A549 (cell line): ENCODE data around the gene KIFAP3. TPM values are rescaled to one million over a fixed set of nuclear protein-coding genes. Genes with fewer than 3 reads are reported as not detected.

Experiments
- ATAC-seq, 2 experiments: fragments of 200-7000 bp in 1 of 2; fragments of >200 bp in 1 of 2; cut with Nextera tagmentation in 1 of 2; cut with Tn5 transposase in 1 of 2; 3 replicates each; pipeline versions ENCODE4 v1.8.0 to v1.9.1; 2018 to 2020; ENCODE audit warnings: mild to moderate bottlenecking in 1 of 2, moderate library complexity in 1 of 2
- CTCF ChIA-PET: fragments of 300-600 bp; sonication (Branson Sonifier 250); formaldehyde crosslinking; extraction: SDS; loops from one replicate; lab custom pipeline; 2021; ENCODE audit warnings: antibody characterized with exemption, inconsistent platforms; lab: Yijun Ruan, JAX
- POLR2A ChIA-PET: fragments of 350-600 bp; formaldehyde crosslinking; extraction: SDS; loops from one replicate; lab custom pipeline; 2021; ENCODE audit warnings: antibody characterized with exemption, inconsistent platforms; lab: Yijun Ruan, JAX
- DNase-seq, 2 experiments: peaks; one replicate each; pipeline versions ENCODE4 v3.0.0 to v3.0.0-alpha.2; 2011 to 2016; ENCODE audit warnings: low read depth in 1 of 2, low spot score in 1 of 2
- FAIRE-seq: peaks from 2 replicates; lab custom pipeline; 2011; peaks lifted over from hg19 to GRCh38; lab: Jason Lieb, UNC
- H3K27ac ChIP-seq, 2 experiments: fragments of >200 bp; sonication (Bioruptor Twin); formaldehyde crosslinking; 3 replicates each; pipeline ENCODE4 v1.5.1; 2016 to 2017
- H3K4me1 ChIP-seq: fragments of >200 bp; sonication (Bioruptor Twin); formaldehyde crosslinking; 3 replicates; pipeline ENCODE4 v1.6.1; 2016
- H3K4me2 ChIP-seq: fragments of >200 bp; sonication (Bioruptor Twin); formaldehyde crosslinking; 3 replicates; pipeline ENCODE4 v1.6.1; 2016
- H3K4me3 ChIP-seq: fragments of >200 bp; sonication (Bioruptor Twin); formaldehyde crosslinking; 3 replicates; pipeline ENCODE4 v1.5.1; 2016
- H3K9me3 ChIP-seq: fragments of >200 bp; sonication (Bioruptor Twin); formaldehyde crosslinking; 3 replicates; pipeline ENCODE4 v1.6.1; 2016
- ATOH8 ChIP-seq: fragments of 250-450 bp; sonication (Bioruptor Pico); IDR thresholded peaks from 2 replicates; pipeline ENCODE4 v1.5.0; 2020; ENCODE audit warnings: low read depth, mild to moderate bottlenecking, moderate library complexity
- BHLHE40 ChIP-seq: IDR thresholded peaks from 2 replicates; pipeline ENCODE4 v1.6.1; 2012; ENCODE audit warnings: low read depth, low read length, inconsistent platforms
- CHD4 ChIP-seq: fragments of 200-600 bp; sonication (generic); IDR thresholded peaks from 2 replicates; pipeline ENCODE4 v1.6.1; 2016; ENCODE audit warnings: antibody characterized with exemption, mild to moderate bottlenecking, borderline replicate concordance
- EHF ChIP-seq: fragments of 250-450 bp; sonication (Bioruptor Pico); IDR thresholded peaks from 2 replicates; pipeline ENCODE4 v1.5.0; 2020; ENCODE audit warnings: mild to moderate bottlenecking
- ESRRA ChIP-seq: fragments of 150-350 bp; IDR thresholded peaks from 2 replicates; pipeline ENCODE4 v1.6.1; 2014; ENCODE audit warnings: mild to moderate bottlenecking, low read length, borderline replicate concordance
- GATA3 ChIP-seq: IDR thresholded peaks from 2 replicates; pipeline ENCODE4 v1.6.1; 2012; ENCODE audit warnings: borderline replicate concordance
- HEYL ChIP-seq: fragments of 250-450 bp; sonication (Bioruptor Pico); IDR thresholded peaks from 2 replicates; pipeline ENCODE4 v1.8.0; 2021; ENCODE audit warnings: mild to moderate bottlenecking, moderate library complexity
- HOXB13 ChIP-seq: fragments of 250-450 bp; sonication (Bioruptor Pico); IDR thresholded peaks from 2 replicates; pipeline ENCODE4 v1.5.0; 2020; ENCODE audit warnings: low read depth, mild to moderate bottlenecking, moderate library complexity
- KDM5A ChIP-seq: fragments of 200-600 bp; sonication (generic); IDR thresholded peaks from 2 replicates; pipeline ENCODE4 v1.6.1; 2016; ENCODE audit warnings: antibody characterized with exemption, mild to moderate bottlenecking
- MAFK ChIP-seq: fragments of 450-650 bp; IDR thresholded peaks from 2 replicates; pipeline ENCODE4 v1.6.1; 2014; ENCODE audit not compliant: partially characterized antibody
- NPAS2 ChIP-seq: fragments of 250-450 bp; sonication (Bioruptor Pico); IDR thresholded peaks from 2 replicates; pipeline ENCODE4 v1.8.0; 2022; ENCODE audit warnings: mild to moderate bottlenecking, moderate library complexity, borderline replicate concordance
- USF2 ChIP-seq: fragments of 450-650 bp; IDR thresholded peaks from 2 replicates; pipeline ENCODE4 v1.6.1; 2014; ENCODE audit warnings: antibody characterized with exemption
- ZFP36 ChIP-seq: fragments of 450-650 bp; IDR thresholded peaks from 2 replicates; pipeline ENCODE4 v1.6.1; 2014; ENCODE audit warnings: borderline replicate concordance; ENCODE audit not compliant: partially characterized antibody
- ZNF302 ChIP-seq: fragments of 250-450 bp; sonication (Bioruptor Pico); IDR thresholded peaks from 2 replicates; pipeline ENCODE4 v1.9.0; 2021; ENCODE audit warnings: inconsistent platforms, mild to moderate bottlenecking, moderate library complexity
- ZSCAN20 ChIP-seq: fragments of 250-450 bp; sonication (Bioruptor Pico); IDR thresholded peaks from 2 replicates; pipeline ENCODE4 v1.8.0; 2022; ENCODE audit warnings: mild to moderate bottlenecking, moderate library complexity
- WGBS: methylation state at CpG from one replicate; pipeline ENCODE4 v1.1.6; 2017; ENCODE audit errors: missing lambda C conversion rate; 5-methylcytosine and 5-hydroxymethylcytosine counted together
- polyA plus RNA-seq, 4 experiments: library from polyadenylated mRNA; depleted of rRNA in 3 of 4; stranded (reverse); fragments of >200 nt; fragmentation: RNase III in 1 of 4; extraction: RNeasy Plus Mini Kit Qiagen cat#74134 plus additional on column Dnase treatment in 1 of 4; gene quantifications; 2 replicates in 3 of 4; 3 replicates in 1 of 4; pipeline ENCODE4 v1.2.3, GENCODE V29; 2011 to 2017

The KIFAP3 gene
- polyA plus RNA-seq, 2 of the 4 experiments (the other 2 are of a cell fraction): 11.7 to 19.0 TPM

- WGBS: 73% methylated on average over 3 of the region's 3 CpGs
- H3K9me3 ChIP-seq: no peaks in the 10 kb centered on the region
- no peak for FAIRE-seq
- no peak for DNase-seq
- ChIA-PET CTCF (interaction anchor here (1.0 to 1.1 kb wide), 2 partner anchors 12 to 16 kb away, joined by 7 read pairs; no protein-coding TSS in a partner anchor), POLR2A (no interaction called here)
- no peak overlapping the region for H3K4me2 ChIP-seq
- peaks cover 15% of the 10 kb centered on the region; the same call in 2 of the 3 replicates for H3K4me1 ChIP-seq
- no peak; a peak in 1 of 6 replicates for ATAC-seq
- no peak overlapping the region for H3K4me3 ChIP-seq
- H3K27ac ChIP-seq: no peak overlapping the region
- no peak for TF ChIP-seq MAFK
- no peak for TF ChIP-seq USF2
- no peak for TF ChIP-seq ZFP36
- no peak for TF ChIP-seq KDM5A
- TF ChIP-seq ZSCAN20 (CRISPR knock-in tag): no peak
Measured at GRCh38 chr1:169944621-169945020, 129.9 kb downstream of the KIFAP3 start.

- no peak for DNase-seq
Measured at GRCh38 chr1:169943963-169944526, 130.4 kb downstream of the KIFAP3 start.

GRCh38 chr1:169941982-169942830 lies 132.3 kb downstream of the KIFAP3 start:
- TF ChIP-seq GATA3 (peak; percentile 39; the same call in 1 of the 2 replicates), NPAS2 (no peak)
- TF ChIP-seq, all 56 proteins: peak for 1
- CTCF ChIA-PET: interaction anchor here (1.1 kb wide), 1 partner anchor 128 kb away, joined by 4 read pairs; no protein-coding TSS in a partner anchor
- DNase-seq (peak in 1 of 2 experiments; percentile 14), ATAC-seq (0 out of 6 replicates have a peak, but pooled peaks of 1 of the 2 experiments have one; percentile 34), FAIRE-seq (no peak)
- WGBS: 26% methylated on average over 2 of the region's 2 CpGs
- peak overlapping the region; percentile 56 for H3K4me2 ChIP-seq
- H3K4me1 ChIP-seq: peaks cover 15% of the 10 kb centered on the region; the same call in 2 of the 3 replicates
- no peak overlapping the region for H3K4me3 ChIP-seq
- peak overlapping the region in 1 of 2 experiments; percentile 2; a peak in 1 of 6 replicates for H3K27ac ChIP-seq
- POLR2A ChIA-PET: no interaction called here
- H3K9me3 ChIP-seq: no peaks in the 10 kb centered on the region

More at GRCh38 chr1:169943963-169944526, 130.4 kb downstream of the KIFAP3 start:
- Histone ChIP-seq H3K27ac (no peak overlapping the region), H3K4me2 (no peak overlapping the region), H3K9me3 (no peaks in the 10 kb centered on the region), H3K4me3 (no peak overlapping the region), H3K4me1 (peaks cover 15% of the 10 kb centered on the region; the same call in 2 of the 3 replicates)
- ATAC-seq: no peak
- no peak for TF ChIP-seq ZNF302 (CRISPR knock-in tag)
- no peak for TF ChIP-seq HEYL
- 86% methylated on average over 8 of the region's 17 CpGs for WGBS
- no peak for FAIRE-seq
- ChIA-PET CTCF (interaction anchor here (1.0 to 1.1 kb wide), 2 partner anchors 13 to 15 kb away, joined by 7 read pairs; no protein-coding TSS in a partner anchor), POLR2A (interaction anchor here (0.9 kb wide), 1 partner anchor 50 kb away, joined by 4 read pairs; no protein-coding TSS in a partner anchor)

- CTCF ChIA-PET: no interaction called here
- Histone ChIP-seq H3K27ac (no peak overlapping the region), H3K4me2 (peak overlapping the region; percentile 12; the same call in 1 of the 3 replicates), H3K9me3 (no peaks in the 10 kb centered on the region), H3K4me1 (peaks cover 3% of the 10 kb centered on the region; the same call in 1 of the 3 replicates), H3K4me3 (no peak overlapping the region)
- WGBS: 44% methylated on average over 7 of the region's 7 CpGs
- FAIRE-seq: peak; percentile 28
- POLR2A ChIA-PET: no interaction called here
- peak in 1 of 2 experiments; percentile 5 for DNase-seq
- ATAC-seq: no peak
- TF ChIP-seq CHD4 (no peak), HOXB13 (CRISPR knock-in tag) (no peak), BHLHE40 (no peak), EHF (CRISPR knock-in tag) (no peak), ATOH8 (CRISPR knock-in tag) (no peak), NPAS2 (no peak), ESRRA (no peak)
Measured at GRCh38 chr1:169933984-169934725, 140.3 kb downstream of the KIFAP3 start.
